Caki2 (cell line): ENCODE data around the gene KLF9. TPM values are rescaled to one million over a fixed set of nuclear protein-coding genes. Genes with fewer than 3 reads are reported as not detected.

Source experiments
- DNase-seq: peaks from one replicate; pipeline ENCODE4 v3.0.0-alpha.2; 2015; ENCODE audit warnings: low read depth
- in situ Hi-C: cut with HindIII; loops from 2 replicates; pipeline ENCODE4 v1.10.0; 2016; ENCODE audit warnings: low sequenced_read_pairs, low pct_unique_long_range_greater_than_20kb, mixed read lengths
- total RNA-seq: library from RNA; depleted of rRNA; stranded (reverse); fragments of >200 nt; shearing (Covaris generic); gene quantifications from 2 replicates; pipeline ENCODE4 v1.2.3, GENCODE V29; 2014; ENCODE audit warnings: low replicate concordance; rRNA removed

Gene KLF9
- total RNA-seq, 1 experiment from 2014 or later, result 1.1 TPM

DNA sequence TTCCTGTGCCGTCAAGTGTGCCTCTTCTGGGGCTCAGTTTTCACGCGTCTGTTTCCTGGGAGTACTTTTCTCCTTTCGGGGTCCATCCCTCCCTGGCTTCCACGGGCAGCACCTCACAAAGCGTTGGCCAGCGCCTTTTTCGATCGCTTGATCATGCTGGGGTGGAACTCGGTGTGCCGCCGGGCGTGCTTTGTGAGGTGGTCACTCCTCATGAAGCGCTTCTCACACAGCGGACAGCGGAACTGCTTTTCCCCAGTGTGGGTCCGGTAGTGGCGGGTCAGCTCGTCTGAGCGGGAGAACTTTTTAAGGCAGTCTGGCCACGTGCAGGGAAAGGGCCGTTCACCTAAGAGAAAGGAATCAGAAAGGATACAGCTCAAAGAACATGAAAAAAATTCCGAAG lies 26.8 kb downstream of the KLF9 start:
- no peak for DNase-seq
- in situ Hi-C loops, result no loop called here

DNA sequence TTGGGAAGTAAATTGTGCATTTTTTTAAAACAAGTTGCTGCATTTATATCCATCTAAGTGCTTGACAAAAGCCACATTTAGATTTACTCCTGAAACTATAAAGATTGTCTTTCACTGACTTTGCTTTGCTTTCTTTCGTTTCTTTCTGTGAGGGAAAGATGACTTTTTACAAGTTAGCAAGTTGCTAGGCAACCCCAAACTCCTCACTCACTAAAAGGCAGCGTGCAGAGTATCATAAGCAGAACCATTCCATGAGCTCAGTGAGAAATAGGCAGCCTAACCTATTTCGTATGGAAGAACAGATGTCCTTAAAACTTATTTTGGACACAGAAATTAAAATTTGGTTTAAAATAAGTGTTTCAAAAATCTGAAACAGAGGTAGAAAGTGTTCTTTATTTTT lies 29.0 kb downstream of the KLF9 start:
- in situ Hi-C loops, result no loop called here

DNA sequence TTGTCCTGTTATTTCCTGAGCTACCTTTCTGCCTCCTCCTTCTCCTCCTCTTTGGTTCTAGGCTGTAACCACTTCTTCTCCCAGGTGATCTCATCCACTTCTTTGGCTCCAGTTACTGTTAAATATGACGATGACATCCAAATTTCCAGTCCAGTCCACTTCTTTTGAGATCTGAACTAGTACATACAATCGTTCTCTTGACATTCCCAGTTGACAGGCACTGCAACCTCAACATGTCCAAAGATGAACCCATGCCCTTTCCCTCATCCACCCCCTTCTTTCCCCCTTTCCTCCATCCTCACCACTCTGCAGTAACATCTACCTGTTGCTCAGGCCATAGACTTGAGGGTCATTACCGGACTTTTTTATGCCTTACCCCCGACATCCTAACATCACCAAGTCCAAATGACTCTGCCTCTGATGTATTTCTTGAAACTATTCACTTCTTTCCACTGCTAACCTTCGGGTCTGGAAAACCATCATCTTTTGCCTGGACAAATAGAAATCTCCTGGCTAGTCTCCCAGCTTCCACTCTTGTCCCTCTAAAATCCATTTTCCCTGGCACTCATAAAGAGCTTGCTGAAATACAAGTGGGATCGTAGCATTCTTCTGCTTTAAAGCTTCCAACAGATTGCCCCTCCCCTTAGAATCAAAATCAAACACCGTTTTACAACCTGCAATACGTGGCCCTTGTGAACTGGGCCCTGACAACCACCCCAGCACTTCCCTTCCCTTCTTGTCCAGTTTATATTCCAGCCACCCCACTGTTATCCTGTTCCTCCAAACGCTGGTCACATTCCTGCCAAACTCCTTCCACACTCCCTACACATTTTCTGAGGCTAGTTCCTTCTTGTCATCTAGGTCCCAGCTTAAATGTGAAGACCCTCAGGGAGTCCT lies 31.5 kb downstream of the KLF9 start:
- no peak for DNase-seq
- in situ Hi-C loops, result no loop called here

More for the DNA sequence above, 29.0 kb downstream of the KLF9 start:
- no peak for DNase-seq

DNA sequence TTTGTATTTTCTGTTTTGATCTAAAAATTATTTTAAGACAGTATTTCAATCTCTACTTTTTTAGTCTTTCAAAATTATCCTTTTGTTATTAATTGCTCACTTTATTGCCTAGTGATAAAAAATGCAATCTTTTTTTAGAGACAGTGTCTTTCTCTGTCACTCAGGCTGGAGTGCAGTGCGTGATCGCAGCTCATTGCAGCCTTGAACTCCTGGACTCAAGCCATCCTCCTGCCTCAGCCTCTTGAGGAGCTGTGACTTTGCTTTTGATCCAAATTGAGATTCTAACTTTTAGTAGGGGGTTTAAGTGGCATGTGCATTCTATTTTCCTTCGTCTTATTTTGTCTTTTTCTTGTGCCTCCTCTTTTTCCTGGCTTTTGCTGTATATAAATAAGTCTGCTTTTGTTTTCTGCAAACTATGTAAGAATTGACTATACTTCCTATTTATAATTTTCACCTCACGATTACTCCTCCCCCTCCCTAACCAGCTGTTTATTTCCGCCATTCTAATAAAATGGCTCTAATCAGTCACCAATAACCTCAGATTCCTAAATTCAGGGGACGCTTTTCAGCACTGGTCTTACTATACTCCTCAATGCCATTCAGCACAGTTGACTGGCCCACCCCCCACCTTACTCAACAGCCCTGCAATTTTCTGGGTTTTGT lies 32.3 kb downstream of the KLF9 start:
- DNase-seq, result no peak
- in situ Hi-C loops, result no loop called here

DNA sequence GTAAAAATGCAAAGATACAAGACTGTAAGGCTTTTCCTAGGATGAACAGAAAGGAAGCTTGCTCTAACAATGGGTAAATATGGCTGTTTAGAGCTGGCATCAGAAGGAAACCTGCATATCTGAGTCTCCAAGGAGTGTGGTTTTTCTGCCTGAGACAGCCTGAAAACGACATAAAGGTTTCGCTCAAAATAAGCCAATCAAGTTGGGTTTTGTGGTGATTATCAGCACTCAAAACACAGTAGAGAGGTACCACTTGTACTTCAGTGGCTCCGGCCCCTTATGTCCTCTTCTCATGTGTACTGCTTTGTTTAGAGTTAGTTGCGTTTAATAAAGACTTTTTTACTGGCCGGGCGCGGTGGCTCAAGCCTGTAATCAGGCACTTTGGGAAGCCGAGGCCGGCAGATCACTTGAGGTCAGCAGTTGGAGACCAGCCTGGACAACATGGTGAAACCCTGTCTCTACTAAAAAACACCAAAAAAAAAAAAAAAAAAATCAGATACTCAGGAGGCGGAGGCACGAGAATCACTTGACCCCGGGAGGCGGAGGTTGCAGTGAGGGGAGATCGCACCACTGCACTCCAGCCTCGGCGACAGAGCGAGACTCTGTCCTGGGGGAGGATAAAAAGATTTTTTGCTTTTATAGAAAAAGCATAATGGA lies 39.4 kb downstream of the KLF9 start:
- in situ Hi-C loops, result no loop called here
- no peak for DNase-seq

DNA sequence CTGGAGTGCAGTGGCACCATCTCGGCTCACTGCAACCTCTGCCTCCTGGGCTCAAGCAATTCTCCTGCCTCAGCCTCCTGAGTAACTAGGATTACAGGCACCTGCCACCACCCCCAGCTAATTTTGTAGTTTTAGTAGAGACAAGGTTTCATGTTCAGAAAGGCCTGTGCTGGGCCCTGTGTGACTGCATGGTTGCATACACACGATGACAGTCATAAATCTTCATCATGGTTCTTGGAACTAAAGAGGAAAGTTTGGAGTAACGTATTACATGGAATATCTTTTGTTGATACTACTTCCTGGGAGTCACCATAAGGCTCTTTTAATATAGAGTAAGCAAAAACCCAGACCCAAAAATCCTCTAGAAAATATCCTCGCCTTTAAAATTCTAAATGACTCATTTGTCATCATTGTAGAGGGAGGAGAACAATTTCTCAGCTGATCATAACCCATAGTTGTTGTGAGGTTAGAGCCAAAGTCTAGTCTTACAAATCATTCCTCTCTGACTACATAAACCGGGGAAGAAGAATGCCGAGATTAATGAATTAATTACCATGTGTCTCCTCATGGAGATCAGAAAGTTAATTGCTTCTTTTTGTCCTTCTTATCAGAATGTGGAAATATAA lies 47.0 kb downstream of the KLF9 start:
- in situ Hi-C loops, result no loop called here
- no peak for DNase-seq

DNA sequence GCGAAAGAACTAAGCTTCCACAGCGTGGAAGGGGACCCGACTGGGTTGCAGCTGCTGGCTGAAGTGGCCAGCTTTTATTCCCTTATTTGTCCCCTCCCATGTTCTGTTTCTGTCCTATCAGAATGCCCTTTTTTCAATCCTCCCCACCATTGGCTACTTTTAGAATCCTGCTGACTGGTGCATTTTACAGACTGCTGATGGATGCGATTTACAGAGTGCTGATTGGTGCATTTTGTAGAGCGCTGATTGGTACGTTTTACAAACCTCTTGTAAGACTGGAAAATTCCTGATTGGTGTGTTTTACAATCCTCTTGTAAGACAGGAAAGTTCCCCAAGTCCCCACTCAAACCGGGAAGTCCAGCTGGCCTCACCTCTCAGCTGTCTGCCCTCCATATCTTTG lies 50.7 kb downstream of the KLF9 start:
- in situ Hi-C loops, result no loop called here
- DNase-seq, result no peak

DNA sequence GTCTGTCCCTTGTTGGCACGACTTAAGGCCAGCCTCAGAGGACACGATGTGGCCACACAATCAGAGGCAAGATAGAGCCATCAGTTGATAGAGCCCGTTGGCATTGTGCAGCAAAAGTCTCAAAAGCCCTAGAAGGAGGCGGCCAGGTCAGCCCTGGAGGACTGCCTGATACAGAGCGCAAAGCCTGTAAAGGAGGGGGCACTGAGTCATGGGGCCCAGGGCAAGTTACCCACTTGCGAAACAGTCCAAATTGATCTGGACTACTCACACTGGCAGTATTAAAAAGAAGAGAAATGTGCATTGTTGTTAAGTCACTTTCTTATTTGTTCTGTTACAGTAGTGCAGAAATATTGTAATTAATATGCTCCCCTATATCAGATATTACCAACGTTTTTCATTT lies 51.5 kb downstream of the KLF9 start:
- DNase-seq, result no peak

DNA sequence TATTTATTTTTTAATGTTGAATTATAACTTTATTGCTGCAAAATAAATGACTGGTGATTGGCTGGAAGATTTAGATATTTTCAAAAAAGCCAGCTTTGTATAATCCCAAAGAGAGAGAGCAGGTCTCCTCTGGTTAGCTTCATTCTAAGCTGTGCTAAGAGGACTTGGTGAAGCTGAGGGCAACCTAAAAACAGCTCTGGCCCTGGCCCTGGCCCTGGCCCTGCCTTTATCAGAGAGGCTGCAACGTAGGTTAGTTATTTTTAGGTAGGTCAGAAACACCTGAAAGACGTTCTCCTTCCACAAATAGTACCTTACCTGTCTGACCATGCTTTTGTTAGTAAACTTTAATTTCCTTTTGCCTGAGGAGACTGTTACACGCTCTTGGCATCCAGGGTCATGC lies 58.7 kb downstream of the KLF9 start:
- no peak for DNase-seq
- in situ Hi-C loops, result no loop called here

More for the DNA sequence above, 51.5 kb downstream of the KLF9 start:
- in situ Hi-C loops, result no loop called here

DNA sequence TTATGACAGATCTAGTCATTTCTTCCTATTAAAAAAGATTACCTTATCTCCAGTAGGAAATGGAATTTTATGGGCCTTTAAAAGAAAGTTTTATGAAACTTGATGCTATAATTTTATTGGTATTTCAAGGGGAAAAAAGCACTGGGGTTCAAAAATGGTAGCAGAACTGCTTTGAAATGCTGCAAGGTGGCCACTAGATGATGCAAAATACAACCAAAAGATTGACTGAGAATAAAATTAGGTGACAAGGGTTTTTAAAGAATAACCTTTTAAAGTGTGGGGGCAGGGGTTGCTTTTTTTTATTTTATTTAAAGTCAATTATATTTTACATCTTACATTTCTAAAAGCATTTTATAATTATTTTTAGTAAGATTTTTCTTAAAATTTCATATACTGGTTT lies 61.7 kb downstream of the KLF9 start:
- in situ Hi-C loops, result no loop called here

DNA sequence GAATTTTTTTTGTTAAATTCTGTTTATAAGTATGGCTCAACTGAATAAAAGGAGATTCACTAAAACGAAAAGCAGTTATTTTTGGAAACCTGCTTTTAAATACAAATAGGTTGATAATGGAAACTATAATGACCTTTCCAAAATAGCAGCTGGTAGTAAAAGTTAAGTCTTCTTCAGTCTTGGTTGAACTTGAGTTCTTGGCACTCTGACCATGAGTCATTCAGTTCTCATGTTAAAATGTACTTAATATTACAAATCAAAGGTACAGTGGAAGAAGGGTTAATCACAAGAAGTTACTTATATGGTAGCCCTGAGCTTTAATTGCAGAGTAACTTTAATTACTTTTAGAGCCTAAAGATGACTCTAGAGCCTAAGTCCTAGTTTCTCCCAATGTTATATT lies 62.1 kb downstream of the KLF9 start:
- no peak for DNase-seq
- in situ Hi-C loops, result no loop called here

More for the DNA sequence above, 61.7 kb downstream of the KLF9 start:
- DNase-seq, result no peak

DNA sequence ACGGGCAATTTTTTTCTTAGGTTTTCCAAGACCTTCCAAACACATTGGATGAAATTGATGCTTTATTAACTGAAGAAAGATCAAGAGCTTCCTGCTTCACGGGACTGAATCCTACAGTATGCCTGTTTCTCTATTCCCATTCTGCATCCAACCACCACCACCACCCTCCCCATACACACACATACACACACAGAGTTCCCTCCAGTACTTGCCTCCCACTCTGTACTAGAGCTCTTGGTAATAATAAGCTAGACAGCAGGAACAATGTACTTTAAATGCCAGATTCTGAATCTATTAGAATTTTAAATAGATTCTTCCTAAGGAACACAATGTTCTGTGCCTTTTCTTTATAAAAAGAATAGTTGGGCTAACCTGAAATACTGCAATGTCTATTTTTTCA lies 67.4 kb downstream of the KLF9 start:
- in situ Hi-C loops, result no loop called here
- no peak for DNase-seq

DNA sequence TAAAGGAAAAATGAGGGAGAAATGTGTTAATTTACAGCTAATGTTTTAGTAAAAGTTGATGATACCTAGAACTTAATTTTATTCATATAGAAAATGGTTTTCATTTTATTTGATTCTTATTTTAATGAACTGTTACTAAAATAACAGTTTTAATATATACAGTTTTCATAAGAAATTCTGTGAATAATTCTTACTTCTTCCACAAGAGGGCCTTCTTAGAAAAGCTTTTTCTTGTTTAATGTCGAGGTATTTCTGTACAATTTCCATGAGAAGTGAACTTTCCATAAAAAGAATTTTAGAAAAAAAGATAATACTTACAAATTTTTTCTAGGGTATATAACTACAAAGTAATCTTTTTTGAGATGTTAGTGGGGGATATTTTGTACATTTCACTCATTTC lies 73.9 kb downstream of the KLF9 start:
- no peak for DNase-seq
- in situ Hi-C loops, result no loop called here

Other genes with a start within 250 kb of the KLF9 start
- 4.6 and 12.7 TPM in 2 replicates for gene SMC5, start 155.7 kb downstream of the KLF9 start, total RNA-seq